Skin of body (tissue), 2 donors: ENCODE data around the gene PAK4. TPM values are rescaled to one million over a fixed set of nuclear protein-coding genes. Genes with fewer than 3 reads are reported as not detected.

ENCODE experiments used
- DNase-seq: peaks from one replicate; lab custom pipeline; 2025; lab: John Stamatoyannopoulos, UW
- total RNA-seq: library from RNA; depleted of rRNA; stranded (reverse); fragments of >200 nt; gene quantifications from one replicate; pipeline ENCODE4 v1.2.3, GENCODE V29; 2014

Gene PAK4
- total RNA-seq, 1 donor from 2014 or later: 8.8 TPM

GRCh38 chr19:39165857-39166256 lies 40.3 kb downstream of the PAK4 start:
- DNase-seq: no peak

- DNase-seq: no peak
Observed at GRCh38 chr19:39166571-39167391, 41.2 kb downstream of the PAK4 start.

GRCh38 chr19:39167461-39168257 lies 42.1 kb downstream of the PAK4 start:
- DNase-seq: no peak

GRCh38 chr19:39168258-39169142 lies 42.9 kb downstream of the PAK4 start:
- DNase-seq: no peak

- no peak for DNase-seq
Observed at GRCh38 chr19:39169143-39169810, 43.7 kb downstream of the PAK4 start.

- no peak for DNase-seq
Observed at GRCh38 chr19:39170386-39171231, 45.0 kb downstream of the PAK4 start.

- no peak for DNase-seq
Observed at GRCh38 chr19:39171479-39172465, 46.2 kb downstream of the PAK4 start.

GRCh38 chr19:39172700-39173501 lies 47.3 kb downstream of the PAK4 start:
- DNase-seq: no peak

- no peak for DNase-seq
Observed at GRCh38 chr19:39173502-39173991, 48.0 kb downstream of the PAK4 start.

- no peak for DNase-seq
Observed at GRCh38 chr19:39174142-39174541, 48.6 kb downstream of the PAK4 start.

- no peak for DNase-seq
Observed at GRCh38 chr19:39174558-39175544, 49.3 kb downstream of the PAK4 start.

- DNase-seq: no peak
Observed at GRCh38 chr19:39175564-39175963, 50.0 kb downstream of the PAK4 start.

- no peak for DNase-seq
Observed at GRCh38 chr19:39177110-39177699, 51.6 kb downstream of the PAK4 start.

- DNase-seq: no peak
Observed at GRCh38 chr19:39177736-39178135, 52.1 kb downstream of the PAK4 start.

GRCh38 chr19:39178296-39179006 lies 52.9 kb downstream of the PAK4 start:
- no peak for DNase-seq

GRCh38 chr19:39179754-39180153 lies 54.2 kb downstream of the PAK4 start:
- no peak for DNase-seq
